Ovary (tissue), 3 donors: Measurements from ENCODE around the gene LTB4R.

ENCODE experiments used
- EP300 ChIP-seq: sonication (generic); formaldehyde crosslinking; IDR thresholded peaks from one replicate; pipeline ENCODE4 v1.6.1; 2017; ENCODE audit warnings: antibody characterized with exemption
- TF ChIP-seq, protein P1 (sequence below), 3 donors: fragments of 450-650 bp in 2 of 3; fragments of 200-600 bp in 1 of 3; IDR thresholded peaks; one replicate each; pipeline versions ENCODE4 v1.5.1 to v1.8.0; 2016 to 2022; ENCODE audit warnings: antibody characterized with exemption in 3 of 3, mild to moderate bottlenecking in 1 of 3
- donor health status: DM: no; HTN: no; CAD: no.

DNA sequence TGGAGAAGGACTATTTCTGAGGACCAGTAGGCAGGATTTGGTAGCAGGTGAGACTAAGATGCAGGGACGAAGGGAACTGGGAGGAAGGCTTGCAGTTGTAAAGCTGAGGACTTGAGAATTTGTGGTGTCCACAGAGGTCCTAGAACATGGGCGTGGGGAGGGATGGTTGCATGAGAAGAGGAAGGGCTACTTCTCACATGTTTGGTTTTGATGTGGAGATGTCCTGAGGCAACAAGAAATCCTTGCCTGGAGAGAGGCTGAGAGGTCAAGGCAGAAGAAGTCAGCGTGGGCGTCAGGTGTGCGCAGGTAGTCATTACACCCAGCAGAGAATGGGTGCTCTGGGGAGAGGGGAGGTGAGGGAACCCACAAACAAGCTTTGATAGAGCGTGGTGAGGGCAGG lies 34.2 kb upstream of the LTB4R start:
- TF ChIP-seq, protein P1, sequence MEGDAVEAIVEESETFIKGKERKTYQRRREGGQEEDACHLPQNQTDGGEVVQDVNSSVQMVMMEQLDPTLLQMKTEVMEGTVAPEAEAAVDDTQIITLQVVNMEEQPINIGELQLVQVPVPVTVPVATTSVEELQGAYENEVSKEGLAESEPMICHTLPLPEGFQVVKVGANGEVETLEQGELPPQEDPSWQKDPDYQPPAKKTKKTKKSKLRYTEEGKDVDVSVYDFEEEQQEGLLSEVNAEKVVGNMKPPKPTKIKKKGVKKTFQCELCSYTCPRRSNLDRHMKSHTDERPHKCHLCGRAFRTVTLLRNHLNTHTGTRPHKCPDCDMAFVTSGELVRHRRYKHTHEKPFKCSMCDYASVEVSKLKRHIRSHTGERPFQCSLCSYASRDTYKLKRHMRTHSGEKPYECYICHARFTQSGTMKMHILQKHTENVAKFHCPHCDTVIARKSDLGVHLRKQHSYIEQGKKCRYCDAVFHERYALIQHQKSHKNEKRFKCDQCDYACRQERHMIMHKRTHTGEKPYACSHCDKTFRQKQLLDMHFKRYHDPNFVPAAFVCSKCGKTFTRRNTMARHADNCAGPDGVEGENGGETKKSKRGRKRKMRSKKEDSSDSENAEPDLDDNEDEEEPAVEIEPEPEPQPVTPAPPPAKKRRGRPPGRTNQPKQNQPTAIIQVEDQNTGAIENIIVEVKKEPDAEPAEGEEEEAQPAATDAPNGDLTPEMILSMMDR (IDR thresholded peaks at IDR 0.05): no peak
- no peak for TF ChIP-seq EP300
